ENCODE results near the gene DISP2.

DNA sequence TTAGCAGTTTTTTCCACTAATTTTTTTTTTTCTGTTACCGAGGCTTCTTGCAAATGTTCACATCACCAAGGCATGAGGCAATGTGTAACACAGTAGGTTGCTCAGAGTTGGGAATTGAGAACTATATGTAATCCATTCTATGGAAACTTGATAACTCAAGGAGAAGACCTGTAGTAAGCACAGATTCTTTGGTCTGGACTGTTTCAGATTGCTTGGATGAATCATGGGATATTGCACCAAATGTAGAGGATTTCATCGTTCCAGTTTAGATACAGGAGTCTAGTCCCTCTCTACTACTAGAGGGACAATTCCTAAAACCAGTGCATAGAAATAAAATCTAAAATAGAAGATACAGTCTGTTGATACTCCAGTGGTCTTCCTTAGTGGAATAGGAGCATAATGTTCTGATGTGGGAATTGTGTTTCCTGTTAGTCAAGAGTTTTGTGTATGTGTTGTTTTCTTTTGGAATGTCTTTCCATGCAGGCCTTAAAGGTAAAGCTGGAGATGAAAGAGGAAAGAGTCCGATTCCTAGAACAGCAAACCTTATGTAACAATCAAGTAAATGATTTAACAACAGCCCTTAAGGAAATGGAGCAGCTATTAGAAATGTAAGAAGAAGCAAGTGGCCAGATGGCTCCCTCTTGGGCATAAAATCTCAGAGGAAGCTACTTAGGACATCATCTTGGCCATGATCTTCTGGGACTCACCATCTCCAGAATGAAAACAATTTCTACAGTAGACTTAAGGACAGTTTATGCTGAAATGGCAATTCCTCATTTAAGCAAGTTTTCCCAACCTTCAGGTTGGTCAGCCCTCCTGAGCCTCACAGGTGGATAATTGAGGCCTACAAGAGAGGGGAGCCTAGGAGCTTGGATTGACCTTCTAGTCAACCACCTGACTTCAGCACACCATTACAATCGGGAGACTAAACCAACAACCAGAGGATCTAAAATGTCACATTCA, 35.2 kb downstream of the DISP2 start:
- TF ChIP-seq, protein P1, sequence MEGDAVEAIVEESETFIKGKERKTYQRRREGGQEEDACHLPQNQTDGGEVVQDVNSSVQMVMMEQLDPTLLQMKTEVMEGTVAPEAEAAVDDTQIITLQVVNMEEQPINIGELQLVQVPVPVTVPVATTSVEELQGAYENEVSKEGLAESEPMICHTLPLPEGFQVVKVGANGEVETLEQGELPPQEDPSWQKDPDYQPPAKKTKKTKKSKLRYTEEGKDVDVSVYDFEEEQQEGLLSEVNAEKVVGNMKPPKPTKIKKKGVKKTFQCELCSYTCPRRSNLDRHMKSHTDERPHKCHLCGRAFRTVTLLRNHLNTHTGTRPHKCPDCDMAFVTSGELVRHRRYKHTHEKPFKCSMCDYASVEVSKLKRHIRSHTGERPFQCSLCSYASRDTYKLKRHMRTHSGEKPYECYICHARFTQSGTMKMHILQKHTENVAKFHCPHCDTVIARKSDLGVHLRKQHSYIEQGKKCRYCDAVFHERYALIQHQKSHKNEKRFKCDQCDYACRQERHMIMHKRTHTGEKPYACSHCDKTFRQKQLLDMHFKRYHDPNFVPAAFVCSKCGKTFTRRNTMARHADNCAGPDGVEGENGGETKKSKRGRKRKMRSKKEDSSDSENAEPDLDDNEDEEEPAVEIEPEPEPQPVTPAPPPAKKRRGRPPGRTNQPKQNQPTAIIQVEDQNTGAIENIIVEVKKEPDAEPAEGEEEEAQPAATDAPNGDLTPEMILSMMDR (IDR thresholded peaks at IDR 0.05; ENCODE audit: insufficient read depth, low read length, poor library complexity, severe bottlenecking), result no peak
- TF ChIP-seq EZH2phosphoT487 (conservative IDR thresholded peaks at IDR 0.05; ENCODE audit: low read length), result no peak
